NT2/D1 (cell line): ENCODE measurements around the gene B4GALT5.

Source experiments
- YY1 ChIP-seq: IDR thresholded peaks from 2 replicates; pipeline ENCODE4 v1.6.1; 2011; ENCODE audit not compliant: insufficient read length, insufficient read depth
- ZNF274 ChIP-seq: IDR thresholded peaks from 2 replicates; pipeline ENCODE4 v1.6.1; 2011; ENCODE audit warnings: mild to moderate bottlenecking, low read depth, low read length

GRCh38 chr20:49679634-49680033 lies 34.0 kb downstream of the B4GALT5 start:
- TF ChIP-seq YY1 = no peak
- no peak for TF ChIP-seq ZNF274
